ENCODE results near the gene APOM.

DNA sequence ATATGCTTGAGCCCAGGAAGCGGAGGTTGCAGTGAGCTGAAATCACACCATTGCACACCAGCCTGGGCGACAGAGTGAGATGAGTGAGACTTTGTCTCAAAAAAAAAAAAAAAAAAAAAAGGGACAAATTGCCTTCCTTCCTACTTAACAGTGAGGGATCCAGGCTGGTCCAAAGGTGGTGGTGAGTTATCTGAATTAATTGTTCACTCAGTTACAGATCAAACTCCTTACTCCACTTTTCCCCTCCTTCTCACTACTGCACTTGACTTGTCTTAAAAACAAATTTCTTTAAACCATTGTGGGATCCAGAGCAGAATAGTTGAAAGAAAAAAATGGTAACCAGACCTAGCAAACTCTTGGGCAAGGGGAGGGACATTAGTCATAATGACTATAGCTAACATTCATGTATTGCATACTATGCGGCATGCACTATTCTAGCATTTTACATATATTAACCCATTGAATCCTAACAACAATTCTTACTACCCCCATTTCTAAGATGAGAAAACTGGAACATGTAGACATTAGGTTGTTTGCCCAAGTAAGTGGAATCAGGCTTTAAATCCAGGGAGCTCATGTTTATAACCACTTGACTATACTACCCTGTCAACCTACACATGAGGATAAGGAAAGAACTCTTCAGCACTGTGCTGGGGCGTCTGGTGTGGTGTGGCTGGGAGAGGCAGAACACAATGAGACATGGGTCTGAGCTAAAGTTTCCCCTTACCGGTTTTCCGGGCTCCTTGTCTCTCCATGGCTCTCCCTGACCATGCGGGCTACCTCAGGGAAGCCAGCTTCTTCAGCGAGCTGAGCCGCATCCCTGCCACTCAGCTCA, 7.6 kb downstream of the APOM start:
- TF ChIP-seq POLR2A (IDR thresholded peaks at IDR 0.05): no peak
- TF ChIP-seq, protein P1, sequence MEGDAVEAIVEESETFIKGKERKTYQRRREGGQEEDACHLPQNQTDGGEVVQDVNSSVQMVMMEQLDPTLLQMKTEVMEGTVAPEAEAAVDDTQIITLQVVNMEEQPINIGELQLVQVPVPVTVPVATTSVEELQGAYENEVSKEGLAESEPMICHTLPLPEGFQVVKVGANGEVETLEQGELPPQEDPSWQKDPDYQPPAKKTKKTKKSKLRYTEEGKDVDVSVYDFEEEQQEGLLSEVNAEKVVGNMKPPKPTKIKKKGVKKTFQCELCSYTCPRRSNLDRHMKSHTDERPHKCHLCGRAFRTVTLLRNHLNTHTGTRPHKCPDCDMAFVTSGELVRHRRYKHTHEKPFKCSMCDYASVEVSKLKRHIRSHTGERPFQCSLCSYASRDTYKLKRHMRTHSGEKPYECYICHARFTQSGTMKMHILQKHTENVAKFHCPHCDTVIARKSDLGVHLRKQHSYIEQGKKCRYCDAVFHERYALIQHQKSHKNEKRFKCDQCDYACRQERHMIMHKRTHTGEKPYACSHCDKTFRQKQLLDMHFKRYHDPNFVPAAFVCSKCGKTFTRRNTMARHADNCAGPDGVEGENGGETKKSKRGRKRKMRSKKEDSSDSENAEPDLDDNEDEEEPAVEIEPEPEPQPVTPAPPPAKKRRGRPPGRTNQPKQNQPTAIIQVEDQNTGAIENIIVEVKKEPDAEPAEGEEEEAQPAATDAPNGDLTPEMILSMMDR (IDR thresholded peaks at IDR 0.05): no peak

All from thyroid gland (tissue), 4 donors.